Testis (tissue), 2 donors: Measurements from ENCODE around the gene OR5H1.

ENCODE experiments used
- CTCF ChIP-seq, 3 experiments: fragments of 450-650 bp in 2 of 3; fragments of 200-600 bp in 1 of 3; sonication (generic) in 1 of 3; IDR thresholded peaks; one replicate each; pipeline ENCODE4 v1.5.1; 2016 to 2019; ENCODE audit warnings: antibody characterized with exemption in 3 of 3, mild to moderate bottlenecking in 2 of 3, moderate library complexity in 1 of 3
- POLR2A ChIP-seq: fragments of 450-650 bp; IDR thresholded peaks from one replicate; pipeline ENCODE4 v1.6.1; 2017; ENCODE audit warnings: antibody characterized with exemption, mild to moderate bottlenecking, moderate library complexity

- TF ChIP-seq CTCF (IDR thresholded peaks at IDR 0.05) = no peak
- TF ChIP-seq POLR2A = no peak
Observed at GRCh38 chr3:98166396-98166795, 35.9 kb downstream of the OR5H1 start, which contains the start of gene OR5H15.
